Prostate gland (tissue), 2 donors: Measurements from ENCODE around the gene WDR1. TPM values are rescaled to one million over a fixed set of nuclear protein-coding genes. Genes with fewer than 3 reads are reported as not detected.

Source experiments
- DNase-seq: peaks from one replicate; pipeline ENCODE4 v3.0.0-alpha.2; 2019; ENCODE audit warnings: low spot score
- H3K27ac ChIP-seq, 2 donors: fragments of 200-600 bp; sonication (generic); 2 replicates each; pipeline ENCODE4 v1.5.1; 2017 to 2019
- H3K27me3 ChIP-seq: fragments of 200-600 bp; sonication (generic); replicated peaks from 2 replicates; pipeline ENCODE4 v1.5.1; 2019; ENCODE audit not compliant: insufficient read depth
- H3K36me3 ChIP-seq, 2 donors: fragments of 200-600 bp; sonication (generic); 1 replicate in 1 of 2; 2 replicates in 1 of 2; pipeline versions ENCODE4 v1.5.1 to v1.8.1; 2017 to 2019
- H3K4me1 ChIP-seq: fragments of 200-600 bp; sonication (generic); replicated peaks from 2 replicates; pipeline ENCODE4 v1.5.1; 2019
- H3K4me3 ChIP-seq, 2 donors: fragments of 200-600 bp; sonication (generic); 2 replicates each; pipeline ENCODE4 v1.5.1; 2017 to 2019
- H3K9me3 ChIP-seq: fragments of 200-600 bp; sonication (generic); 2 replicates; pipeline ENCODE4 v1.5.1; 2017
- POLR2A ChIP-seq: fragments of 450-650 bp; IDR thresholded peaks from one replicate; pipeline ENCODE4 v1.6.1; 2016; ENCODE audit warnings: antibody characterized with exemption, mild to moderate bottlenecking
- POLR2AphosphoS5 ChIP-seq: sonication (generic); formaldehyde crosslinking; IDR thresholded peaks from one replicate; pipeline ENCODE4 v1.6.1; 2017; ENCODE audit warnings: antibody characterized with exemption
- WGBS: methylation state at CpG from one replicate; pipeline ENCODE4 v1.1.5; 2018; 5-methylcytosine and 5-hydroxymethylcytosine counted together
- intact Hi-C: fragments of 100-400 bp; cut with DNase I; formaldehyde crosslinking; loops from one replicate; pipeline ENCODE4 v1.14.2; 2022
- total RNA-seq, 2 donors: library from RNA; depleted of rRNA; stranded (reverse); fragments of >200 nt; gene quantifications; one replicate each; pipeline ENCODE4 v1.1.0, GENCODE V29; 2016
- TF ChIP-seq, protein P1 (sequence below), 4 experiments: fragments of 200-600 bp in 2 of 4; fragments of 450-650 bp in 2 of 4; sonication (generic) in 2 of 4; IDR thresholded peaks; 1 replicate in 3 of 4; 2 replicates in 1 of 4; pipeline ENCODE4 v1.5.1; 2016 to 2019; ENCODE audit warnings: antibody characterized with exemption in 4 of 4, mild to moderate bottlenecking in 2 of 4, moderate library complexity in 2 of 4

The WDR1 gene
- total RNA-seq, 2 donors from 2014 or later = 127 to 171 TPM

DNA sequence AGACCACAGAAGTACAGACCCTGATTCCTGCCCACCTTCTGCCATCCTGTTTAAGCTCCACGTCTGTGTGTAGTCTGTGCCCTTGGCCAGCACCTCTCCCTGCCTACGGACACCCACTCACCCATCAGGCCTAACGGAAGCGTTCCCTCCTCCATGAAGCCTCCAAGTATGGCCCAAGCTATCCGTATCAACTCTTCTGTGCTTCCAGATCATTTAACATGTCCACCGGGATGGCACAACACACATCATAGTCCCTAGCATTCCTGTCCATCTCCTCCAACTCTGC, 11.7 kb downstream of the WDR1 start:
- Histone ChIP-seq H3K4me1 (peaks cover 30% of the 10 kb centered on the region), H3K36me3 (no peaks in the 10 kb centered on the region), H3K27me3 (no peaks in the 10 kb centered on the region), H3K27ac (peak overlapping the region; percentile 71 to 80), H3K4me3 (no peak overlapping the region), H3K9me3 (no peaks in the 10 kb centered on the region)
- DNase-seq = no peak
- intact Hi-C loops = no loop called here
- no peak for TF ChIP-seq POLR2A
- TF ChIP-seq POLR2AphosphoS5 = no peak
- TF ChIP-seq, protein P1, sequence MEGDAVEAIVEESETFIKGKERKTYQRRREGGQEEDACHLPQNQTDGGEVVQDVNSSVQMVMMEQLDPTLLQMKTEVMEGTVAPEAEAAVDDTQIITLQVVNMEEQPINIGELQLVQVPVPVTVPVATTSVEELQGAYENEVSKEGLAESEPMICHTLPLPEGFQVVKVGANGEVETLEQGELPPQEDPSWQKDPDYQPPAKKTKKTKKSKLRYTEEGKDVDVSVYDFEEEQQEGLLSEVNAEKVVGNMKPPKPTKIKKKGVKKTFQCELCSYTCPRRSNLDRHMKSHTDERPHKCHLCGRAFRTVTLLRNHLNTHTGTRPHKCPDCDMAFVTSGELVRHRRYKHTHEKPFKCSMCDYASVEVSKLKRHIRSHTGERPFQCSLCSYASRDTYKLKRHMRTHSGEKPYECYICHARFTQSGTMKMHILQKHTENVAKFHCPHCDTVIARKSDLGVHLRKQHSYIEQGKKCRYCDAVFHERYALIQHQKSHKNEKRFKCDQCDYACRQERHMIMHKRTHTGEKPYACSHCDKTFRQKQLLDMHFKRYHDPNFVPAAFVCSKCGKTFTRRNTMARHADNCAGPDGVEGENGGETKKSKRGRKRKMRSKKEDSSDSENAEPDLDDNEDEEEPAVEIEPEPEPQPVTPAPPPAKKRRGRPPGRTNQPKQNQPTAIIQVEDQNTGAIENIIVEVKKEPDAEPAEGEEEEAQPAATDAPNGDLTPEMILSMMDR (IDR thresholded peaks at IDR 0.05) = no peak
- 75% methylated on average over 6 of the region's 6 CpGs for WGBS

DNA sequence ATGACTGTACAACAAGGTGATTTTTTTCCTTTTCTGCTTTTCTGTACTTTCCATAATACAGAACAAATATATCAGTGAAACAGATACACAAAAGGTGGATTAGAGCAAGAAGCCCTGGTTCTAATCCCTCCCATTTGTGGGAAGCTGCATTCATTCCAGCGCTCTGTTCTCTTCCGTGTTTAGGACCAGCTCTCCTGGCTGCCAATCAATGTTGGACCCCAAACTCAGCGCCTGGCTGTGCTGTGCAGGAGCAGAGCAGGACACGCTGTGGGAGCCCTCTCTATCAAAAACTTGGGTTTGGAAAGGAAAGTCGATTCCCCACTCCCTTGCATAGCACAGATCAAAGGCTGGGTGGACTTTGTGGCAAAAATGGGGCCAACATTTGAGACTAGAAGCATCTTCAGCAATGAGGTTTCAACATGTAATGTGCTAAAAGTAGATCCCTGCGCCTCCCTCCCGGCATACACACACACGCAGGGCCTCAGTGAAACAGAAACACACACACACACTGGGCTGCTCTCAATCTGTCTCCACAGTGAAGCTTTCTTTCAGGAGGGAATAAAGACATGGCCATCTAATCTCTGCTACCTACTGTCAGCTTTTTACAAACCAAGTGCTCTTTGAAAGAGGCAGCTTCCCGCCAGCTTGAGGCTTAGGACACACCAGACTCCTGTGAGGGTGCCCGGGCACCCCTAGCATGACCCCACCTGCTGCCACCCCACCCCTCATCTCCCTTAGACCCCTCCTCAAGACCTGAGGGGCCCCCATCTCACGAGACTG, 12.2 kb downstream of the WDR1 start:
- Histone ChIP-seq H3K9me3 (no peaks in the 10 kb centered on the region), H3K27me3 (no peaks in the 10 kb centered on the region), H3K27ac (peak overlapping the region; percentile 71 to 80), H3K4me1 (peaks cover 27% of the 10 kb centered on the region), H3K36me3 (no peaks in the 10 kb centered on the region), H3K4me3 (no peak overlapping the region)
- intact Hi-C loops = no loop called here
- no peak for DNase-seq
- TF ChIP-seq POLR2AphosphoS5 = no peak
- TF ChIP-seq, protein P1 (IDR thresholded peaks at IDR 0.05) = no peak
- WGBS = 62% methylated on average over 11 of the region's 11 CpGs

DNA sequence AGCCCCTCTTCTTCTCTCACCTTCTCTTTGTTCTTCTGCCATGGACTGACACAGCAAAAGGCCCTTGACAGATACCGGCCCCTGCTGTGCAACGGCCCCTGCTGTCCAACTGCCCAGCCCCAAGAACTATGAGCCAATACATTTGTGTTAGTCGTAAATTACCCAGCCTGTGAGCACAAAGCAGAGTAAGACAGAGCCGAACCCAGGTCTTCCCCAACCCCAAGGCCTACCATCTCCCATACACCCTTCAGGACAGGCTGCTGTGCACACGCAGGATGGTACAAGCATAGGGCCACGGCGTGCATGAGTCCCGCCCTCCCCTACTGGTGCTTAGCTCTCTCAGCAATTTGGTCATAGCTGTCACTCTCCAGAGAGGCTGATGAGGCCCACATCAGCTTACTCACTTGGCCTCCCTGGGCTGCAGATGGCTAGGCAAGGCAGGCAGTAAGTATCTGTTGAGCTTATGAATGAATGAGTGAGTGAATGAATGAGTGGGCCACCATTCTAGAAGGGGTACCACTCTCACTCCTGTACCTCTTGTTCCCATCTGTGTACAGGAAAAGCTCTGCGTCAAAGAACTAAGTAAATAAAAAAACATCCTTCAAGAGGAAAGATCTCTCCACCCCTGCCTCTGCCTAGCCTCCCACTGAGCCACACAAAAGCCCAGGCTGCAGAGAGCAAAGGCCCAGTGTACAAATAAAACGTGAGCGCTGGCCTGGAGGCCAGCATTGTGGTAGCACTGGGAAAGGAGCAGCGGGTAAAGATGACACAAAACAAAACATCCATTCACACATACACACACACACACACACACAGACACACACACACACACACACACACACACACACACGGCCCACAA, 13.9 kb downstream of the WDR1 start:
- H3K27ac ChIP-seq = peak overlapping the region; percentile 43 to 56
- no peaks in the 10 kb centered on the region for H3K27me3 ChIP-seq
- intact Hi-C loops = no loop called here
- WGBS = 60% methylated on average over 13 of the region's 13 CpGs
- peaks cover 15% of the 10 kb centered on the region for H3K4me1 ChIP-seq
- H3K9me3 ChIP-seq = no peaks in the 10 kb centered on the region
- no peak for DNase-seq
- H3K36me3 ChIP-seq = no peaks in the 10 kb centered on the region
- H3K4me3 ChIP-seq = no peak overlapping the region
- TF ChIP-seq, protein P1 (IDR thresholded peaks at IDR 0.05) = no peak
- TF ChIP-seq POLR2A = no peak
- no peak for TF ChIP-seq POLR2AphosphoS5

DNA sequence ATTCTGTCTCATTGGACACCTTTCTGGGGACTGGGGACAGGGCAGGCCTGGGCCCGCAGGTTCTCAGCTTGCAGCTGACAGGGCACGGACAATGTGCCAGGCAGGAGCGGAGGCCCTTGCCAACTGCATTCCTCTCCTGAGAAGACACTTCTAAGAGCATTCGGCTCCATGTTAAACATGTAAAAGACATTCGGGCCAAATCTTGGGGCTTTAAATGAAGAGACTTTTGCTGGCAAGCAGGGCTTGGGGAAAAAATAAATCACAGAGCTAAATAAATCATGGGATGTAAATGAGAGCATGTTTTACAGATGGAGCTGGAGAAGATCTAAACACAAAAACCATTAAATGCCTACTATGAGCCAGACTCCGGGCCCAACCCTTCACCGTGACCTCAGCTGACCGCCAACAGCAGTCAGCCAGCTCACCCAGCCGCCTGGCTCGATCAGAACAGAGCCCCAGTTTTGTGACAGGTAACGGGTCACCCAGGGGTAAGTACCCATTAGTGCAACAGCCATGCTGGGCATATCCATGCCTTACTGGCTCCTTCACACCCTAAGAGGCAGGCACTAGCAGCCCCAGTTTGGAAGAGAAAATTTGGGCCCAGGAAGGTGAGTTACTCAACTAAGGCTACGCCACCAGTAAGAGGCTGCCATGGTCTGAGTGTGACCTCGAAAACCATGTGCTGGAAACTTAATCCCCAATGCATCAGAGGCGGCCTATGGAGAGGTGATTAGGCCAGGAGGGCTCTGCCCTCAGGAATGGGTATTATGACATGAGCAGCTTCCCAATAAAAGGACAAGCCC, 14.7 kb downstream of the WDR1 start:
- Histone ChIP-seq H3K4me3 (no peak overlapping the region), H3K36me3 (no peaks in the 10 kb centered on the region)
- TF ChIP-seq POLR2AphosphoS5 = peak; percentile 81
- TF ChIP-seq, protein P1 (IDR thresholded peaks at IDR 0.05) = no peak
- no peak for TF ChIP-seq POLR2A

More for the DNA sequence above, 14.7 kb downstream of the WDR1 start:
- no peaks in the 10 kb centered on the region for H3K27me3 ChIP-seq
- H3K27ac ChIP-seq = peak overlapping the region; percentile 43 to 56
- H3K9me3 ChIP-seq = no peaks in the 10 kb centered on the region
- intact Hi-C loops = no loop called here
- 33% methylated on average over 14 of the region's 14 CpGs for WGBS
- peak; percentile 89 for DNase-seq
- H3K4me1 ChIP-seq = peaks cover 9% of the 10 kb centered on the region
